ENCODE results near the gene RPS26. TPM values are rescaled to one million over a fixed set of nuclear protein-coding genes. Genes with fewer than 3 reads are reported as not detected.
A peak's percentile ranks its signal among the peaks of the same experiment; 100 is the strongest.

The RPS26 gene
- total RNA-seq (2014; rRNA removed; shearing (Covaris generic)) (306 and 600 TPM in 2 replicates), total RNA-seq (2022) (74.6 and 79.1 TPM in 2 replicates), Bru-seq, nascent RNA (percentile 100 among the genes with signal in this experiment), BruChase-seq, experiment 1, labeled RNA remaining after a 6-hour chase (percentile 100 among the genes with signal in this experiment), BruChase-seq, experiment 2, labeled RNA remaining after a 2-hour chase (percentile 100 among the genes with signal in this experiment)
- long read RNA-seq, transcript RPS26-204 (4 exons, 1,140 nt) = major isoform, 11 of 16 reads
- long read RNA-seq, partial matches to known transcripts = 4 of 16 reads
- long read RNA-seq, other reads (novel, unspliced or antisense) = 0 of 16 reads

- Histone ChIP-seq H3K79me2 (ENCODE audit: insufficient read depth, low read depth, low read length) (peaks cover 24% of the 10 kb centered on the region), H3K9me2 (ENCODE audit: insufficient read depth, low read length) (no peaks in the 10 kb centered on the region), H3K27ac (ENCODE audit: low read depth, low read length, poor library complexity, severe bottlenecking) (peak within 1 kb of the TSS; percentile 67), H4K20me1 (ENCODE audit: insufficient read depth, low read length) (peaks cover 22% of the 10 kb centered on the region; the same call in 1 of the 2 replicates), H3K9me3 (ENCODE audit: low read length) (no peaks in the 10 kb centered on the region), H3K36me3 (ENCODE audit: insufficient read depth, low read length) (peaks cover 48% of the 10 kb centered on the region), H3K4me3 (ENCODE audit: low read depth, low read length, poor library complexity, severe bottlenecking) (peak within 1 kb of the TSS; percentile 83), H2AFZ (ENCODE audit: low read length) (peak within 1 kb of the TSS; percentile 87), H3K4me1 (ENCODE audit: insufficient read depth, low read length, poor library complexity, severe bottlenecking) (peaks cover 43% of the 10 kb centered on the region), H3K4me2 (ENCODE audit: low read length) (peak within 1 kb of the TSS; percentile 96)
- no TSS peak for BruUV-seq (replicated peaks)
- ChIA-PET POLR2A (interaction anchor here (1.0 to 1.5 kb wide), 4 partner anchors 59 to 304 kb away, joined by 4 to 8 read pairs (median 5); partner anchors contain the start of gene PA2G4), CTCF (ENCODE audit: unreplicated experiment) (interaction anchor here (1.0 kb wide), 2 partner anchors 103 to 303 kb away, joined by 3 to 6 read pairs; no protein-coding TSS in a partner anchor)
- DNase-seq (ENCODE audit: low spot score) = peak; percentile 100
- peak; percentile 77 for TF ChIP-seq CTCF (conservative IDR thresholded peaks at IDR 0.05; ENCODE audit: low read length)
- TF ChIP-seq EZH2phosphoT487 (IDR thresholded peaks at IDR 0.05; ENCODE audit: borderline replicate concordance, low read depth, low read length) = no peak
- intact Hi-C loops (cut with micrococcal nuclease; ENCODE audit: unreplicated experiment) = loop anchor here (1.0 to 5.0 kb wide), 5 partner anchors 45 to 303 kb away; partner anchors contain the start of genes ORMDL2, PYM1 and SARNP
These were observed at the start of gene RPS26 for GRCh38 chr12:56041552-56042429. Gene RPS26, plus strand, starts transcription at chr12:56041918. Its CDS starts 249 bp downstream, at chr12:56042167.

GRCh38 chr12:55993230-55993853 lies 48.4 kb upstream of the RPS26 start:
- Histone ChIP-seq H3K4me3 (ENCODE audit: low read depth, low read length, poor library complexity, severe bottlenecking) (no peak overlapping the region), H3K79me2 (ENCODE audit: insufficient read depth, low read depth, low read length) (no peaks in the 10 kb centered on the region), H3K4me2 (ENCODE audit: low read length) (no peak overlapping the region), H2AFZ (ENCODE audit: low read length) (no peak overlapping the region), H3K9me3 (ENCODE audit: low read length) (no peaks in the 10 kb centered on the region), H3K9me2 (ENCODE audit: insufficient read depth, low read length) (no peaks in the 10 kb centered on the region), H3K4me1 (ENCODE audit: insufficient read depth, low read length, poor library complexity, severe bottlenecking) (no peaks in the 10 kb centered on the region), H3K27ac (ENCODE audit: low read depth, low read length, poor library complexity, severe bottlenecking) (no peak overlapping the region), H4K20me1 (ENCODE audit: insufficient read depth, low read length) (no peaks in the 10 kb centered on the region), H3K36me3 (ENCODE audit: insufficient read depth, low read length) (peaks cover 55% of the 10 kb centered on the region)
- CTCF ChIA-PET (ENCODE audit: unreplicated experiment) = no interaction called here
- TF ChIP-seq EZH2phosphoT487 (IDR thresholded peaks at IDR 0.05; ENCODE audit: borderline replicate concordance, low read depth, low read length) (no peak), CTCF (conservative IDR thresholded peaks at IDR 0.05; ENCODE audit: low read length) (no peak)
- POLR2A ChIA-PET = interaction anchor here (0.6 to 1.2 kb wide), 3 partner anchors 11 to 235 kb away, joined by 3 to 7 read pairs (median 3); no protein-coding TSS in a partner anchor
- TSS peak; percentile 49 for BruUV-seq (replicated peaks)
- intact Hi-C loops (cut with micrococcal nuclease; ENCODE audit: unreplicated experiment) = no loop called here
- DNase-seq (ENCODE audit: low spot score) = no peak
